HFFc6 (cell line): ENCODE results near the gene IFI27L2. TPM values are rescaled to one million over a fixed set of nuclear protein-coding genes. Genes with fewer than 3 reads are reported as not detected.

ENCODE experiments used
- DNase-seq: peaks from one replicate; pipeline ENCODE4 v3.0.0-alpha.2; 2018
- H3K27ac Mint-ChIP-seq: 2 replicates; pipeline ENCODE4 v1.8.0; 2020; ENCODE audit warnings: mild to moderate bottlenecking, mixed read lengths
- H3K27me3 Mint-ChIP-seq: 2 replicates; pipeline ENCODE4 v1.8.0; 2021; ENCODE audit warnings: mild to moderate bottlenecking, moderate library complexity, mixed read lengths; ENCODE audit not compliant: insufficient read depth
- H3K36me3 Mint-ChIP-seq: 2 replicates; pipeline ENCODE4 v1.8.0; 2021; ENCODE audit warnings: low read depth, mixed read lengths
- H3K4me1 Mint-ChIP-seq: 2 replicates; pipeline ENCODE4 v1.8.0; 2020; ENCODE audit warnings: low read depth, mixed read lengths
- H3K4me3 Mint-ChIP-seq: 2 replicates; pipeline ENCODE4 v1.8.0; 2020; ENCODE audit warnings: mild to moderate bottlenecking, moderate library complexity, mixed read lengths
- H3K9me3 Mint-ChIP-seq: 2 replicates; pipeline ENCODE4 v1.8.0; 2020; ENCODE audit warnings: mild to moderate bottlenecking, mixed read lengths
- CTCF ChIP-seq: fragments of 200-600 bp; sonication (generic); IDR thresholded peaks from 2 replicates; pipeline ENCODE4 v1.5.0; 2021; ENCODE audit warnings: antibody characterized with exemption, mild to moderate bottlenecking
- total RNA-seq, 6 experiments: library from RNA; stranded (reverse); fragmentation: NEBNext Ultra II Directional; extraction: Animal tissue kit (Norgen Biotek cat#: 25700); gene quantifications; 2 replicates in 1 of 6; 3 replicates in 5 of 6; pipeline ENCODE4 v1.2.3, GENCODE V29; 2021

IFI27L2 gene
- total RNA-seq, 6 experiments from 2014 or later: 150 to 180 (median 171) TPM

DNA sequence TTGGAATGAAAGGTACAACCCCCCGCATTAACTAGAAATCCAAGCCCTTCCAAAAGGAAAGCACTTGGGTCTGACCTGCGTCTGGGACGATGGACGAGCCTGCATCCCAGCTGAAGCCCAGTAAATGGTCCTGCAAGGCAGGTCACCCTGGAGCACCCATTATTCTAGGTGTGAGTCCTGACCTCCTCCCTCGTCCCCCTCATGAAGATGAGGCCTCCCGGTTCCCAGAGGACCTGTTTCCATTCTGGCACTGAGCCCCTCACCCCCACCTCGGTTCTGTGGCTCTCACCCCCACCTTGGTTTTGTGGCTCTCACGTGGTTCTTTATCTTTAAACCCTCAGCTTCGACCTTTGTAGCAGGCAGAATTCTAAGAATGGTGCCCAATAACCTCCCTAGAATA lies 11.5 kb downstream of the IFI27L2 start:
- peaks cover 31% of the 10 kb centered on the region for H3K4me1 Mint-ChIP-seq
- peaks cover 9% of the 10 kb centered on the region for H3K9me3 Mint-ChIP-seq
- no peak for DNase-seq
- peaks cover 10% of the 10 kb centered on the region; the same call in 1 of the 2 replicates for H3K36me3 Mint-ChIP-seq
- H3K27me3 Mint-ChIP-seq: peaks cover 17% of the 10 kb centered on the region
- no peak overlapping the region for H3K4me3 Mint-ChIP-seq
- TF ChIP-seq CTCF: no peak
- H3K27ac Mint-ChIP-seq: no peak overlapping the region

DNA sequence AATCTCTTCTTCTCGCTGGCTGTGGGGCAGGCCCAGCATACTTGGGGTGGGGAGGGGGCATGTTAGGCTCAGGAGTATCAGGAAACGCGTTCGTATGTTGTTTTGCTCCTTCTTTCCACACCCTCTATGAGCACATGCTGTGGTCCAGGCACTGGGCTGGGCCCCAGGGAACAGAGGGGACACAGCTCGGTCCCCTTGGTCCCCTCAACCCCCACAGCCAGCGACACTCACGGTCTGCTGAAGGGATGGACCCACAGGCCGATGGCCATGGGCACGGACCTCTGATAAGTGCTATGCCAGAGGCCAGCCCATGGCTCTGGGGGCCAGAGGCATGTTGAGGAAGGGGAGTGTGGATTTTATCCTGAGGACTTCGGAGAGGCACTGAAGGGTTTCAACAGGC lies 12.7 kb downstream of the IFI27L2 start:
- no peak overlapping the region for H3K4me3 Mint-ChIP-seq
- peaks cover 9% of the 10 kb centered on the region for H3K9me3 Mint-ChIP-seq
- no peak for TF ChIP-seq CTCF
- DNase-seq: no peak
- peaks cover 30% of the 10 kb centered on the region for H3K4me1 Mint-ChIP-seq
- peaks cover 10% of the 10 kb centered on the region; the same call in 1 of the 2 replicates for H3K36me3 Mint-ChIP-seq
- H3K27ac Mint-ChIP-seq: no peak overlapping the region
- H3K27me3 Mint-ChIP-seq: peaks cover 19% of the 10 kb centered on the region

- no peak for TF ChIP-seq CTCF
- H3K27ac Mint-ChIP-seq: no peak overlapping the region
- peaks cover 5% of the 10 kb centered on the region for H3K9me3 Mint-ChIP-seq
- DNase-seq: no peak
- peaks cover 19% of the 10 kb centered on the region for H3K27me3 Mint-ChIP-seq
- H3K36me3 Mint-ChIP-seq: peaks cover 7% of the 10 kb centered on the region; the same call in 1 of the 2 replicates
- H3K4me1 Mint-ChIP-seq: peaks cover 19% of the 10 kb centered on the region
- no peak overlapping the region for H3K4me3 Mint-ChIP-seq
Measured at GRCh38 chr14:94115631-94116030, 13.8 kb downstream of the IFI27L2 start.

DNA sequence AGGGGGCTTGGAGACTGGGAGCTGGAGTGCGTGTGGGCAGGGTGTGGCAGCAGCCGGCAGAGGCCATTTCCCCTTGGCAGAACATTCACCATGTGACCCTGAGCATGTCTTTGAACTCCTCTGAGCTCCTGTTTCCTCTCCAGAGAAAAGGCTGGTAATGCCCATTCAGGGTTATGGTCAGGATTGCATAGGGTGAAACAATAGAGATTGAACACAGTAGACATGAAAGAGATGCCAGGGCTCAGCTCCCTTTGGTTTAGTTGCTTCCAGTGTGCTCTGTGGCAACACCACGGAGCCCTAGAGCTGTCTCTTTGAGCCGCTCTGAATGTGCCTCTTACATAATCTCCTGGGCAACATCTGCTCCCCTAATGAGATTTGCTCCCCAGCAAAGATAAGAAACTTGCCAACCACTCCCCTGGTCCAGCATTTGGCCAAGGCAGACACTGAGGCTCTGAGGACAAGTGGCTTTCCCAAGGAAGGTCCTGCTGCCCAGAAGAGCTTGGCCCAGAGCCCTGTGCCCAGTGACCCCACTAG lies 14.3 kb downstream of the IFI27L2 start:
- H3K36me3 Mint-ChIP-seq: 0 out of 2 replicates have a peak, but pooled peaks cover 6% of the 10 kb centered on the region
- H3K4me3 Mint-ChIP-seq: no peak overlapping the region
- no peak overlapping the region for H3K27ac Mint-ChIP-seq
- TF ChIP-seq CTCF: no peak
- peaks cover 4% of the 10 kb centered on the region; the same call in 1 of the 2 replicates for H3K9me3 Mint-ChIP-seq
- no peak for DNase-seq
- H3K27me3 Mint-ChIP-seq: peaks cover 19% of the 10 kb centered on the region
- peaks cover 17% of the 10 kb centered on the region for H3K4me1 Mint-ChIP-seq

- no peak for TF ChIP-seq CTCF
- Mint-ChIP-seq H3K4me1 (peaks cover 17% of the 10 kb centered on the region), H3K36me3 (0 out of 2 replicates have a peak, but pooled peaks cover 2% of the 10 kb centered on the region), H3K27ac (no peak overlapping the region), H3K9me3 (peaks cover 3% of the 10 kb centered on the region; the same call in 1 of the 2 replicates), H3K27me3 (peaks cover 19% of the 10 kb centered on the region), H3K4me3 (no peak overlapping the region)
- DNase-seq: no peak
Measured at GRCh38 chr14:94114589-94115057, 14.8 kb downstream of the IFI27L2 start.
